HG02759 (cell line): Measurements from ENCODE around the gene NAP1L4.
A peak's percentile ranks its signal among the peaks of the same experiment; 100 is the strongest.

ENCODE experiments used
- ATAC-seq: cut with Tn5 transposase; IDR thresholded peaks from one replicate; pipeline ENCODE4 v1.9.1; 2021; ENCODE audit warnings: mild to moderate bottlenecking, moderate library complexity; ENCODE audit not compliant: unreplicated experiment

NAP1L4 gene

DNA sequence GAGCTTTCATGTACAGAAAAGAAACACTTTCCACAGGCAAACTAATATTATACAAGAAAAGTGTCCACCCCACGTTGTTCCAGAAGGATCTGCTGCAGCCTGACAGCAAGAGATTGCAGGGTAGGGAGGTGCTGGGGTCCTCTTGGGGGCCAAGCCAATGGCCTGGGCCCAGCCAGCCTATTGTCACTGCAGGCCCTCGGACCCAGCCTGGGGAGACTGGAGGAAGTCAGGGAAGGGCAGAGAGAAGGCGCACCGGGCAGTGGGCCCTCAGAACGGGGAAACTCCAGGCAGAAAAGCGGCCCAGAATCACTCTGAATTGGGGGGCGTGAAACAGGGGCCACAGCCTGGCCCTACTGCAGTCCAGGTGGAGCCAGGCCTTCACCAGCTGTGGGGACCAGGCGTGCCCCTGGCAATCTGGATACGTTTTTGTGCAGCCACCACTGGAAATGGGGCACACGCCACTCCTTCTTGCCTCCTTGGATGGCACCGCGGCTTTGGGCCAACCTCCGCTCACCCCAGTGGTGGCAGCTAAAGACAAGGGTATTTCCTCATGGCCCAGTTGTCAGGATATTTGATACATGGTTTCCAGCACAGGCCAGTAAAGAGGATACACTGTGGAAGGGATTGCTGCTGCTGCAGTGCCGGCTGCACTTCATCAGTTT, 3.9 kb upstream of the NAP1L4 start:
- ATAC-seq = no peak

DNA sequence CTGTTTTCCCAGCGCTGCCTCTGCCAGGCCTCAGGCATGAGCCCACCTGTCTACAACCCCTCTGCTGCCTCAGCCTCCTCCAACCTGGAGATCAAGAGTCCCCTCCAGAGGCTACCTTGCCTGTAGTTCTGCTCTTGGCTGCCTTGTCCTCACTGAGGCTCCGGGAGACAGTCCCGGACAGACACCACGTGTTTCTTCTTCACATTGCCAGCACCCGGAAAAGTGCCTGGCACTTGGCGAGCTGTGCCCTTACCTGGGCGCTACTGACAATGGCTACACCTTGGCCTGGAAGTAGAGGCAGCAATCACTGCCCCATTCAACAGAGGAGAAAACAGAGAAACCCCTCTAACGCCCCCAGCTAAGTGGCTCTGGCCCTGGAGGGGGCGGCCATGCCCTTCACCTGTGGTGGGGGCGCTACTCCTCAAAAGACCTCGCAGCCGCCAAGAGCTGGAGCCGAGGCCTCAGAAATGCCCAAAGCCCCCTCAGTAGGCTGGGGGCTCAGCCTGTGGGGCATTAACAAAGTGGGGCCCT, 3.0 kb upstream of the NAP1L4 start:
- ATAC-seq = no peak

DNA sequence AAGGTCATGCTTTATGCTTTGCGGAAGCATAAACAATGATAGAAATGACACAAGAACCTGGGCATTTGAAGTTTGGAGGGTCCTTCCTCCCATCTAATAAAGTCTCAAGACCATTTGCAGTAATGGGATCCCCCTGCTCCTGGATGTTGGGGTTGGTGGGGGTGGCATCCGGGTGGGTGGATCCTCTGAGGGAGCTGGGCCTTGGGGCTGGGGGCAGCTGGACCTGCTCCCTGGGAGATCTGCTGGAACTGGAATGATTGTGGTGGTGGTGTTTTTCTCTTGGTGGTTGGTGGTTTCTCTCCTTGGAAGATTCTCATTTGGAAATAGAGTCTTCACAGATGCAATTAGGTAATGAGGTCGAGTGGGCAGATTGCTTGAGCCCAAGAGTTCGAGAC, 2.2 kb upstream of the NAP1L4 start:
- no peak for ATAC-seq

DNA sequence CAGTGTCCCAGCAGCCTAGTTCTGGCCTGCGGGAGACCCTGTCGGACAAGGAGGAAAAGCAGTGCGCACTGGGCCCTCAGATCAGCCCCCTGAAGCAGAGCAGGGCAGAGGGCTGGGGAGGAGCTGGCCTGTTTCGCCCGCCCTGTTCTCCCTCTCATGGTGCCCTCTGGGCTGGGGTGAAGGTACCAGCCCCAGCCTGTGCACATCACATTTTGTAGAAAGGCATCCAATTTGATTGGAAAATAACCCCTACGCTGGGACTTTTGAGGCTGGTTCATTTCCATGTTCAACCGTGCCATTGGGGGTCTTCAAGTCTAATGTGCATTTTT, 832 bp upstream of the NAP1L4 start:
- no peak for ATAC-seq

DNA sequence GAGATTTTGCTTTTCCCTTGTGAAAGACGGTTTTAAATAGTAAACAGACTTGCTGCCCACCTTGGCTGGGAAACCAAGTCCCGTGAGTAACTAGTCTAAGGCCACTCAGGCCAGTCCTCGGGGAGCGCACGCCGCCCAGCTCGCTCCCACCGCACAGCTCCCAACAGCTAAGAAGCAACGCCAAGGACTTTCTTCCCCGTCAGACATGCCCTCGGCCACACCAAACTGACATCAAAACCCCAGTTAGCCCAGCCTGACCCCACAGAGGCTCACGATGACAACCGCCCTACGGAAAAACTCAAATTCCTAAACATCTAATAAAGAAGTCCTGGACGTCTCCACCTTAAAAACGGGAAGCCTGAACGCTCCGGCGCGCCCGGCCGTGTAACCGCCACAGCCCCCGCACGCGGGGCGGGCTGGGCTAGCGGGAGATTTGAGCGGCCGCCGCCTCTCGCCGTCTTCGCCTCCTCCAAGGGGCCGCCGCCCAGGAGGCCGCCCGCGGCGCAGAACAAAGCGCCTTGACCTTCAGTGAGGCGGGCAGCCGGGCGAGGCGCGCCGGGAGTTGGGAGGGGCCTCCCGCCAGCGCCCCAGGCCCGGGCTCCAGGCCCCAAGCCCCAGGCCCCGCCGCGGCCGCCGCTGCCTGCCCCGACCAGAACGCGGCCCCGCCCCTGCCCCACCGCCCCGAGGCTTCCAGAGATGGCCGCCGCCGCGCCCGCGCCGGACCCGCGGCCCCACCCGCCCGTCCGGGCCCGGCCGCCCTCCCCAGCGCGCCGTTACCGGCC, 486 bp downstream of the NAP1L4 start:
- peak; percentile 49 for ATAC-seq

DNA sequence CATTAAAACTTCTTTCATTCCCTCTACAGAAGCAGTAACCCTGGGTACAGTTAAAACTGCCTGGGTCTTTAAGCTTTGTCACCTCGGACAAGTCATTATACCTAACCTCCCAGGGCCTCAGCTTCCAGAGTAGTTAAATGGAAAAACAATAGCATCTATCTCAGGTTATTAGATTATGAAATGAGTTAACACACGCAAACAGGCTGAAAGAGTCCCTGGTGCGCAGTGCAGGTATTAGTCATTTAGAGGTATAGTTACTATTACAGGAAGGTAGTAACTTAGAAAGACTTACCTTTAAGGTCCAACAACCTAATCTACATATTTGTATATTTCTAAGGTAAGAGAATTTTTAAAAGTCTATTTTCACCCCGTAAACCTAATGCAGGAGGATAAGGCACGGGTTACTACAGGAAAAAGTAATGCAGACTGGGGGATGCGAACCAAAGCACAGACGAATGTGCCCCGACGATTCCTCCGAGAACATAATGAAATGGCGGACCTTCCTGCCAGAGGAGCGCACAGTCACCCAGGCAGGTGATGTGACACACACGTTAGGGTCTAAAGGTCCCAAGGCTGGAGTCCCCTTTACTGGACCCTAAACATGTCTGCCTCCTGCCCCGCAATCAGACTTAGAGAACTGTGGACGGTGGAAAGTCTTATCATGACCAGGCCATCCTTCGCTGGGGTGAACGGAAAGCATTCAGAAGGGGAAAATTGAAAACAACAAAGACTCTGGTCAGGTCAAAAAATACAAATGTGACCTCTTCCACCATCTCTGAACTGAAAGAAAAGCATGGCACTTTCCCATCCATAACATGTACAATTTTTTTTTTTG, 1.3 kb downstream of the NAP1L4 start:
- no peak for ATAC-seq

DNA sequence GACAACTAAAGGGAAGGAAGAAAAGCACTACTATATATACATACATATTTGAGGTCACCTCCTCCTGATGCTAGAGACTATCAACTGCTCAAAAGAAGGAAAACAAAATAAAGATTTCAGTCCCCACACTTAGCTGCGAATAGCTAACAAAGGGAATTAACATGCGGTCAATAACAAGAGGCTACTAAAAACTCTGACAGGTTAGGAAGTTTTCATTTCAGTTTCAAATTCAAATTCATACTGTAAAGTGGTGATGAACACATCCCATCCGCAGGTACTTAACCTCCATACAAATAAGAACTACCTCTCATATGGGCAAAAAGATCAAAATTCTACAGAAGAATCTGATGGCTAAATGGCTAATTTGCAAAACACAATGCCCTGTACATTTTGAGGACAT, 2.6 kb downstream of the NAP1L4 start:
- ATAC-seq = no peak

DNA sequence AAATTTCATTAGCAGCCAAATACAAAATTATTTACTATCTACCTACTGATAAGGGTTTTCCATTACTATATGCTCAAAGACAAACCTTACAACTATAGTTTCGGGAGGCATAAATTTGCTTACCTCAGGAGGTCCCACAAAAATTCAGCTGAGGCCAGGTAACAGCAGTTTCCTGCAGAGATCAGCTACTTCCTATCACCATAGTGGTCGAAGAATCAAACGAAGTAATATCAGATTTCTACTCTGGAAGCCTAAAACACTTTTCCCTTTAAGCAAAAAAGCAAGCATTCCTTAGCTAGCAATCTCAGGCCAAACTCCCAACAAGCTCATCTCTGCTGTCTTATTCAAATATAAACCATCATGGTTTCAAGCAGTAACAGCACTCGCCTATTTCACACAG, 3.1 kb downstream of the NAP1L4 start:
- no peak for ATAC-seq

DNA sequence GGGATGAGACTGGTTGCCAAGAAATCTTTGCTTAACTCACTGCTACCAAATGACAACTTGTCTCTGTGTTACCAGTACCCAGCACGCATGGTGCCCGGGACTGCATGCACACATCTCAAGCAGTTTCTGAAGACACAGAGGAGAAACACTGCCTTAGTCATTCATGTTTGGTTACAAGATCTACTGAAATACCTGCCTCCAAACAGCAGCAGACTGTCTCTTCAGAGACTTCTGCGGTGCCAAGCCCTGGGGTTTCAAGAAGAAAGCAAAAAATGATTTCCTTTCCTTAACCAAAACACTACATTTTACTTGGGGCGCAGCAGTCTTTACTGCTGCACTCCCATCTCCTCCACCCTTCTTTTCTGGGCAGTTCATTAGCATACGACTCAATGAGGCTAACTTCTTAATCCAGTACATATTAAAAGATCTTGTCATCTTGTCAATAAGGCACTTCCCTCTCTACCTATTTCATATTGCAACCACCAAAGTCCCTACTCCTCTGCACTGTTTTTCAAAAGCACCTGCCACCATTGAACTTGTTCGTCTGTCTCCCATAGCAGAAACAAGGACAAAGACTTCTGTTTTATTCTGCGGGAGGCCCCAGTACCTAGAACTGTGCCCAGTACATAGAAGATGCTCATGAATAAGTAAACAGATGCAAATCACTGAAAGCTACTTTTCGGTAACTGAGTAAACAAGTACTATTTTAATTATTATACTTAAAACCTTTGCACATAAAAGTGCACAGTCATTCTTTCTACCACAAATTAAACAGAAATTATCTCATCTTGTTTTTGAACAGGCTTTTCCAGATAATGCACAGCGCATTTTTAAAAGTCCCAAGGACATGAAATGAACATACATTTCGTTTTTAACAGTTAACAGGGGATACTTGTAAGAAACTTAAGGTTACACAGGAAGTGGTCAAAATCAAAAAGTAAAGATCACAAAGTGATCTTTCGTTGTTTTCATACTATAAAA, 4.0 kb downstream of the NAP1L4 start:
- ATAC-seq = no peak

DNA sequence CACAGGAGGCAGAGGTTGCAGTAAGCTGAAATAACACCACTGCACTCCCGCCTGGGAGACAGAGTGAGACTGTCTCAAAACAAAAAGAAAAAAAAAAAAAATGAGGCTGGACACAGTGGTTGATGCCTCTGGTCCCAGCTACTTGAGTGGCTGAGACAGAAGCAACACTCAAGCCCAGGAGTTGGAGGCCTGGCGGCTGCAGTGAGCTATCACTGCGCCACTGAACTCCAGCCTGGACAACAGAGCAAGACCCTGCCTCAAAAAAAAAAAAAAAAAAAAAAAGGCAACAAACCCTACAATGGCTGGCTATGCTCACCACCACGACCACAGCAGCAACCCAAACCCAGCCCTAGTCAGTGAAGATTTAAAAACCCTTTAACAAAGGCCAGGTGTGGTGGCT, 8.2 kb downstream of the NAP1L4 start:
- ATAC-seq = no peak

DNA sequence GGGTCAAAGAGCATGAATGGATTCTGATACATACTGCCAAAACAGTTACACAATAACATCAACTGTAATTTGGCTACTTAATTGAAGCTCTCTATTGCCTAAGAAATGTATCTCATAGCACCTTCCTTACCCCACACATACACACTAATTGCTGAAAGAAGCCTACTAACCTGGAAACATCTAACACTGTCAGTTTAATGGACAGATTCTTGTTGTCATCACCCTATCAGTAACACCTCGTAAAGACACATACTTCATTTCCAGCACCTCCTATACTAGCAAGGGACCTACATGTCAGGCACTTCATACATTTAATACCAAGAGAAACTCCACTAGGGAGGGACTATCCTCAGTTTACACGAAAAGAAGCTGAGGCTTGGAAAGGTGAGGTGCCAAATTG, 9.9 kb downstream of the NAP1L4 start:
- ATAC-seq = no peak

DNA sequence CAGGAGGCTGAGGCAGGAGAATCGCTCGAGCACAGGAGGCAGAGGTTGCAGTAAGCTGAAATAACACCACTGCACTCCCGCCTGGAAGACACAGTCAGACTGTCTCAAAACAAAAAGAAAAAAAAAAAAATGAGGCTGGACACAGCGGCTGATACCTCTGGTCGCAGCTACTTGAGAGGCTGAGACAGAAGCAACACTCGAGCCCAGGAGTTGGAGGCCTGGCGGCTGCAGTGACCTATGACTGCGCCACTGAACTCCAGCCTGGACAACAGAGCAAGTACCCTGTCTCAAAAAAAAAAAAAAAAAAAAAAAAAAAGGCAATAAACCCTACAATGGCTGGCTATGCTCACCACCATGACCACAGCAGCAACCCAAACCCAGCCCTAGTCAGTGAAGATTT, 11.0 kb downstream of the NAP1L4 start:
- ATAC-seq = no peak

DNA sequence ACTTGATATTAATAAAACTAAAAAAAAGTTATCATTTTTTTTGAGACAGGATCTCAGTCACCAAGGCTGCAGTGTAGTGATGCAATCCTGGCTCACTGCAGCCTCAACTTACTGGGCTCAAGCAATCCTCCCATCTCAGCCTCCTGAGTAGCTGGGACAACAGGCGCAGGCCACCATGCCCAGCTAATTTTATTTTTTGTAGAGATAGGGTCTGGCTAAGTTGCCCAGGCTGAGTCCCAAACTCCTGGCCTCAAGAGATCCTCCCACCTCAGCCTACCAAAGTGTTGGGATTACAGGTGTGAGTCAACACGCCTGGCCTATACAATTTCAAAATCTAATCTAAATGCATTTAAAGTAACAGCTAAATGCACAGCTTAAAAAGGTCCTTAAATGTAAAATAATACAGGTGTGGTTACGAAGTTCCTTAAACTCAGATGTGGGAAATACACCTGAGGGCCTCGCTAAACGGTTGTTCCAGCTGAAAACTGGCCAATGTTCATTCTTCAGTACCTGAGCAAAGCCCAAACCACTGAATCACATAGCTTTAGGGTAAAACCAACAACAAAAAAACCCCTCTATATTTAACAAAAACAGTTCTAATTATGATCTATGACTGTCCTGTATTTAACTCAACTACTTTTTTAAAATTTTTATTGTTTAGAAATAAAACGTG, 11.8 kb downstream of the NAP1L4 start:
- ATAC-seq = no peak

DNA sequence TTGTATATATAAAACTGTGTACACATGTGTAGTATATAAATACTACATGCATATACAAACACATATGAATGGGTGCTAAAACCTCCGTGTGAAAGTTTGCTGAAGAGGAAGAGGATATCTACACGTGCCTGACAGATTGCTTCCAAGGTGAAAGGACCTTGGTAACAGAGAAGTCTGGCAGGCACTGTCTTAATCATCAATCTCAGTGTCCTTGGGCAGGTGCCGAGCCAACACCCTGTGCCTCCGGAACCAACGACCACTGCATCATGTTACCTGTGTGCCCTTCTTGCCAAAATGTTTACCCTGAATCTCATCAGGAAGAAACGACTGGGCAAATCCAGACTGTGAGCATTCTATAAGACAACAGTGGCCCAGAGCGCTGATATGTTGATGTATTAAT, 15.0 kb downstream of the NAP1L4 start:
- no peak for ATAC-seq

DNA sequence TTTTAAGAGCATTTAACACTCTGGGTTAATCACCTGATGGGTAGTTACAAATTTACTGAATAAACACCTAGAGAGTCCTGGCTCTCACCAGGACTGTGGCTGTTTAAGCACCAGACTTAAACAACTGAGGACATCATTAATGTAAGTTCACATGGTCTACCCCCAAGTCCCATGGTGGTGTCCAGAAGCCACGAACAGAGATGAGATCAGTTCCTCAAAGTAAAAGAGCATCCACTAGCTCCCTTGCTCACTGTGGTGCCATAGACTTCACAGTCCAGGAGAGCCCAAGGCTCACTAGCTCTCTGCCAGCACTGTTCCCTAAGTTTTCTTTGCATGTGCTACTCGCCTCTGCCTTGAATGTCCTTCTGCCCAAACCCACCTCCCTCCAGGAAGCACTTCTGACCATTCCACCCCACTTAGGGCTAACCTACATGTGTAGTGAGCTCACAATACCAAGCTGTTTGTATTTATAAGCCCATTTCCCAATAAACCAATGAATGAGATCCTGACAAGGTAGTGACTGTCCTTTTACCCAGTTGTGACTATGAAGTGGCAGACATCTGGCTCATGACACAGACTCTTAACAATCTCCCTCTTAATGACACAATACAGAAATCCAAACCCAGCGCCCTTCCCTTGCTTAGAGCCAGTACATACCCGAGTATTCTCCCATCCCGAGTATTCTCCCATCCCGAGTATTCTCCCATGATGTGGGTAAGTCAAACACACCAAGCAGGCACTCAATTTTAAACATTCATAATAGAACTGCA, 15.7 kb downstream of the NAP1L4 start:
- ATAC-seq = no peak

DNA sequence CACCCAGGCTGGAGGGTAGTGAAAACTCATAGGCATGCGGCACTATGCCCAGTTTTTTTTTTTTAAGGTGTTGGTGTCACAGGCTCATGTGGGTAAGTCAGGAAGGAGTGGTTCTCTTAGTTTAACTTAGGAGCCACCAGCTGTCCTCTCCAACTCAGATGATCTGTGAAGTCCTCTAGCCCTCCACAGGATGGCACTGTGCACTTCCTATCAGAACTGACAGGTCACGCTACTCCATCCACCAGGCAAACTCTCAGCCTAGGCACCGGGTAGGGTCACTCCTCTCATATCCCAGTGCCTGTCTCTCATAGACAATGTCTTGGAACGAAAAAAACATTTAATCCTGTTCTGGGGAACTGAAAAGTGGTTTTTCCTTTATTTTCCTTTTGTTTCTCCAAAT, 16.5 kb downstream of the NAP1L4 start:
- no peak for ATAC-seq

DNA sequence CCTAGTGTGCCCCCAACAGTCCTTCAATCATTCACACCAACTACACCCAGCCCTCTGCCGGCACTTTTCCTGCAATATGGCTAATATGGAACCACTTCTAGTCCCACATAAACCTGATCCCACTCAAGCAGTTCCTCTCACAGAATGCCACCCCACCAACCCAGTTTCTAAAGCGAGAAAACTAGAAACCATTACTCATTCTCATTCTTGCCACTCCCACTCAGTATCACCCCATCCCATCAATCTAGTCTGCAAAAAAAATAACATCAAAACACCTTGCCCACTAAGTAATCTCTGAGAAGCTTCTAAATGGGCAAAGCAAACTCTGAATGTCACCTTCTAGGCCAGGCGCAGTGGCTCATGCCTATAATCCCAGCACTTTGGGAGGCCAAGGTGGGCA, 17.9 kb downstream of the NAP1L4 start:
- ATAC-seq = no peak

DNA sequence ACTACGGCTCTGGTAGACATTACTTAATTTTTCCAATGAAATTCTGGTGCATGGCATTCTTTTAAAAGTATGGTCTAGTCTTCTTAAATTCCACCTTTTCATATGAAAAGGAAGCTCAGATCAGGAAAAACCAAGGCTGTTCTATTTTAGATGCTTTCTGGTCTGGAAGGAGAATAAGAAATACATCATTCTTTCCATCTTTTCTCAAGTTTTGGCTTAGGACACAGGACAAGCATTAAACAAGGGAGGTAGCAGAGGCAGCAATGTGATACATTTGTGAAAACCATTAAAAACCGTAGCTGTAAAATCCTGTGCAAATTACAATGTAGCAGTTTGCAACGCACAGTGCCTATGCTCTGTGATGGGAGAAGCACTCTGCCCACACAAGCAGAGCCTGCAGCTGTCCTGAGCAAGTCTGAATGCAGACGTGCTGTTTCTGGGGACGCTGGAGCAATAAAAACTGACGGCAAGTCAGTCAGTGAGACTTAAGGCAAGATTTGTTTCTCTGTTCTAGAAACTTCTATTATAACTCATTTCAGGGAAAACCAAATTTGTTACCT, 23.7 kb downstream of the NAP1L4 start:
- no peak for ATAC-seq

DNA sequence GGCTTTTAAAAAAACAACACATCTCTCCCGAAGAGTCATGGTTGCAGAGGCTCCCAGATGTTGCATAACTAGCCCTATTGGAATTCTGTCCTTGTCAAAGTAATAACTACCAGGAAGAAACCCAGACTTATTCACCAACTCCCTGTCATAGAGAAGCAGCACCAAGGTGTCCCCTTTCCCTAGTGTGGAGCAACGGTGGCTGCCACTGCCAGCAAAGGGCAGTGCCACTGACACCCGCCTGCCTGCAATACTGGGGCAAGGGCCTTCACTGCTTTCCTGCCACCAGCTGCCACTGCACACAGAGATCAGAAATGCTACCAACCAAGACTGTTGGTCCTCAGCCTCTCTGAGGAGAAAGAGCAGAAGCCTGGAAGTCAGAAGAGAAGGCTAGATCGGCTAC, 27.3 kb downstream of the NAP1L4 start:
- ATAC-seq = no peak
